Measurements from ENCODE around the gene ABR. TPM values are rescaled to one million over a fixed set of nuclear protein-coding genes. Genes with fewer than 3 reads are reported as not detected.
"Not testable (repeated sequence)": the region's sequence is repeated elsewhere in the genome, so short reads cannot be mapped to it uniquely, and the experiment has no call there.

The ABR gene
- total RNA-seq, 1 donor from 2014 or later = 34.7 TPM

DNA sequence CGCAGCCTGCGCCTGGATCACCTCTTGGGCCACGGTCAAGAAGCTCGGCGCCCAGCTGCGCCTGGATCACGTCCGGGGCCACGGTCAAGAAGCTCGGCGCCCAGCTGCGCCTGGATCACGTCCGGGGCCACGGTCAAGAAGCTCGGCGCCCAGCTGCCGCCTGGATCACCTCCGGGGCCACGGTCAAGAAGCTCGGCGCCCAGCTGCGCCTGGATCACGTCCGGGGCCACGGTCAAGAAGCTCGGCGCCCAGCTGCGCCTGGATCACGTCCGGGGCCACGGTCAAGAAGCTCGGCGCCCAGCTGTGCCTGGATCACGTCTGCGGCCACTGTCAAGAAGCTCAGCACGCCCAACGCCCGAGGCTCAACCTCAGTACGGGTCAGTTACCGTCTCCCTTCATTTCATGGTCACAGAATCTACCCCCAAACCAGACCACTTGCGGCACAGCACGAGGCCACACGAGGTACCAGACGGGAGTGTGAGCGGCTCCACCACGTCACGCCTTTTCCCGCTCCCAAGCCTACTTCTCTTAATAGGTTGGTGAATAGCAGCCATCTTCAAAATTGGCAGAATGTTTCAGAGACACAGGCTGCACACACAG is 131.2 kb downstream of the ABR start:
- DNase-seq (ENCODE audit: low read depth in 2 of 2) = not testable (repeated sequence)

DNA sequence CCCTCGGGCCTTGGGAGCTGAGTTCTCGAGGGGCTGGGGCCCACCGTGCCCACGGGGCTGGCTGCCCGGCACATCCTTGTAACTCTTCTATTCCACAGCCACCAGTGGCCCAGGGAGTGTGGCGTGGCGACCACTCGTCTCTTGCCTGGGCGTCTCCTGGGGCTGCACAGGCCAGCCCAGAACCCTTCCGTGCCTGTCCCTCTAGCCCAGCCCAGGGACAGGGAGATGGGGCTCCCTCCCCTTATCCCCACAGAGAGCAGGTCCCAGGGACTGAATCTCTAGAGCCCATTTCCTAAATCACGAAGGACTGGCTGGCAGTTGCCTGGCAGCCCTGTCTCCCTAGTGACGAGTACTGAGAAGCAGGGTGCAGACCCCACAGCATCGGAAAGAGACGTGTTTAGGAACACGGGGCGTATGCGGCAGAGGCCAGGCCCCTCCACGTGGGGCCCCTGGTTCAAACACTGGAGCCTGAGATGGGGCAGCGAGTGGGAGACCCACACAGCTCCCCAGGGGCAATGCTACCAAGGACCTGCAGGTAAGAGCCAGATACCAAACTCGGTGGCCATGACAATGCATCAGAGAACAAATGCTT is 131.8 kb downstream of the ABR start:
- no peak for DNase-seq (ENCODE audit: low read depth in 2 of 2)

DNA sequence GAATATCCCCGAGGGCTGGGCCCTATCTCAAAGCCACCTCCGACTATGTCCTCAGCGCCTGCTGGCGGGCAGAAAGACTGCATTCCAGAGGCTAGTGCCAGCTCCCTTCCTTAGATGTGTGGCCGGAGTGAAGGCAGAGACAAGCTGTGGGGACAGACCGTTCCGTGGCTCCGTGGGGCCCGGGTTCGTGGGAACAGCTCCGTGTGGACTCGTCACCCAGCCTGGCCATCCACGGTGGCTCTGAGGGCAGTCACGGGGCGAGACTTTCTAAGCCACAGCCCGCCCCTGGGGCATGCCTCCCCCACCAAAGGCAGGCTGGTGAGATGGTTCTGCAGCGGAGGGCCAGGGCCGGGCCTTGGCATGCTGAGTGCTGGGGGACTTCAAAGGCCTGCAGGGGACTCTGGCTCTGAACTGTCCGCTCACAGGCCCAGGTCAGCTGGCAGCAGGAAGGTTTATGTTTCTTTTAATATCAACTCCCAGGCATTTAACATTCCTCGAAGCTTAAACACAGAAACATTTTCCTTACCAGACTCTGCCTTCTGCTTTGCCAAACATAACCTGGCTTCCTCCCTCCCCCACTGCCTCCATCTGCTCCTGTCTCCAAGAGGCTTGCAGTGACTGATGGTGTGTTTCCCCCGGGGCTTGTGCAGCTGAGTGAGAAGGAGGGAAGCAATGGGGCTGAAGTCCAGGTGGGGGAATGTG is 132.5 kb downstream of the ABR start:
- DNase-seq (ENCODE audit: low read depth in 2 of 2) = no peak

DNA sequence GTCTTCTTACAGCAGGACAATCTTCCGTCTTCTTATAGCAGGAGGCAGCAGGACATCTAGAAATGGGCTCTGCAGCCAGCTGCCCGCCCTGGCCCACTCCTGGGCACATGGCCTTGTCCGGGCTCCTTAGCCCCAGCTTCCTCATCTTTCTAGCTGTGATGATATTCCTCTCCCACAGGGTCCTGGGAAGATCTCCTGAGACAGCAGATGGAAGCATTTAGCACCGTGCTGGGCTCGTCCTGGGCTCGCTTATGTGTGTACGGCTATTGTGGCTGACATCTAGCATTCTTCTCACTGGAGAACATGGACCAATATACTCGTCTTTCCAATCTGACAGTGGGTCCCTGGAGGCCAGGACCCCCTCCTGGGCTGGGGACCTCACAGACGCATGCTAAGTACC is 134.3 kb downstream of the ABR start:
- DNase-seq (ENCODE audit: low read depth in 2 of 2) = no peak

DNA sequence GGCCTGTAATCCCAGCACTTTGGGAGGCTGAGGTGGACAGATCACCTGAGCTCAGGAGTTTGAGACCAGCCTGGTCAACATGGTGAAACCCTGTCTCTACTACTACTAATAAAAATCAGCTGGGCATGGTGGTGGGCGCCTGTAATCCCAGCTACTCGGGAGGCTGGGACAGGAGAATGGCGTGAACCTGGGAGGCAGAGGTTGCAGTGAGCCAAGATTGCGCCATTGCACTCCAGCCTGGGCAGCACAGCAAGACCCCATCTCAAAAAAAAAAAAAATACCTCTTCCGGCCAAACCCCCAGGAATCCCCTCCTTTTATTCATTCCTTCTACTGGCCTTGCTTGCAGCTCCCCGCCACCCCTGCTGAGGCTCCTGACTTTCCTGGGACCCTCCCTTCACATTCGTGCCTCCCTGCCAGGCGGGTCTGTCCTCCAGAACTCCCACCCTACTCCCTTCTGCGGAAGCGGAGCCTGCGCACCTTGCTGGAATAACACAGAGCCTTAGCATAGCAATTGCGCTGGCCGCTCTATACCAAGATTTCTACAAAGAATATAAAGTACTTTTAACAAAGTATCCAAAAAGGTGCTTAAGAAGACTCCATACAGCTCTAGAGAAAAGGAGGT is 135.3 kb downstream of the ABR start:
- DNase-seq (ENCODE audit: low read depth in 2 of 2) = not testable (repeated sequence)

DNA sequence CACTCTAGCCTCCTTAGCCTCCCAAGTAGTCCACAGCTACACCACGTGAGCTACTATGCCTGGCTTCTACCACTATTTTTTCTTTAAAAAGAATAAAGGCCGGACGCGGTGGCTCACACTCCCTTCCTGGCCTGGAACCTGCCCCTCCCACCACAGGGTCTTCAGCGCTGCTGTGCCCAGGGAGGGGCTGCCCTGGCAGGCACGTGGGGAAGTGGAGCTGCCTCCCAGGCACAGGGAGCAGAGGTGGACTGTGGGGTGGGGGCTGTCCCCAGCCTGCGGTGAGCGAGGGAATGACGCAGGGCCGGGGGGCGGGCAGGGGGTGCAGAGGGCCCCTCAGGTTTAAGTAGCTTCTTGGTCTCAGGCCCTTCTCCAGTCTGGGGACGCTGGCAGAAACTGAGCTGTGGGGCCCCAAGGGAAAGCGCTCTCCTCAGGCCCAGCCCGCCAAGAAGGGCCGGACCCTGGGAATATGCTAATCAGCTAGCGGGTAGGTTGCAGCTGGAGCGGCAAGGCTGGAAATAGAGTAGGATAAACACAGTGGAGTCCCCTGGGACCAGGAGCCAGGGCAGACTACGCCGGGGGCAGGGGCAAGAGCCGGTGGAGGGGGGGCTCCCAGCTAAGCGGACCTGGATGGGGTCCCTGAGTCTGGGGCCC is 136.1 kb downstream of the ABR start:
- peak; percentile 56 to 95 for DNase-seq (ENCODE audit: low read depth in 2 of 2)

DNA sequence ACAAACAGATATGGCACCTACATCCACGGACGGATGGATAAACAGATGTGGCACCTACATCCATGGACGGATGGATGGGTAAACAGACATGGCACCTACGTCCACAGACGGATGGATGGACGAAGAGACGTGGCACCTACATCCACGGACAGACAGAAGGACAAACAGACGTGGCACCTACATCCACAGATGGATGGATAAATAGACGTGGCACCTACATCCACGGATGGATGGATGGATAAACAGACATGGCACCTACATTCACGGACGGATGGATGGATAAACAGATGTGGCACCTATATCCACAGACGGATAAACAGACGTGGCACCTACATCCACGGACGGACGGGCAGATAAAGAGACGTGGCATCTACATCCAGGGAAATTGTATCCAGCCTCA is 137.3 kb downstream of the ABR start:
- no peak for DNase-seq (ENCODE audit: low read depth in 2 of 2)

DNA sequence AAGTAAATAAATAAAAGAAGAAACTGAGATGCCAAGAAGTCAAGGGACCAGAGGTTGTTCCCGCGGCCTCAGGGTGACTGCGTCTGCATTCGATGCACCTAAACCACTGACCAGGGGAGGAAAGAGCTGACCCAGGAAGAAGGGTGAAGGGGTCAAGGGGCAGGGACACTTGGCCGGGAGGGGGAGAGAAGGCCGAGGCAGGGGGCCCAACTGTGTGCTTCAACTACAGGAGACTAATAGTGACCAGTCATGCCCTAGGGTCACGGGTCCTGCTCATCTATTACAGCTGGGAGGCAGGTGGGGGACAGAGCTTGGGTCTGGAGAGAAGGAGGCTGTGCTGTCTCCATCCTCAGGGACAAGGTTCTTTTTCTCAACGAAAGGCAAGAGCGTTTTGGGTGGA is 138.0 kb downstream of the ABR start:
- DNase-seq (ENCODE audit: low read depth in 2 of 2) = no peak

DNA sequence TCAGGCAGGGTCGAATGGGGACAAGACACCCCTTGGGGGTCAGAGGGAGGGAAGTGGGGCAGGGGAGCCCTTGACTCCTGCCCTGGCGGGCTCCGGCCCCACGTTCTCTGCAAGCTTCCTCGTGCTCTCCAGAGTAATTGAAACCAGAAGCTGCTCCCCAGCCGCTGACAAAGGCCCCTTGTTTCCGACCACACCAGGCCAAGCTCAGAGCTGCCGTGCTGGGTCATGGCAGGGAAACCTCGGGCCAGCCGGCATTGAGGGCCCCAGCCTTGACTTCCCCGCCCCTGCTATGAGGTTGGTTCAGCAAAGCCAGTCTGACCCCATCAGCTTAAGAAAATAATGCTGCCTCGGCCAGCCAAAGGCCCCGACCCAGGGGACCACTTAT is 139.6 kb downstream of the ABR start:
- DNase-seq (ENCODE audit: low read depth in 2 of 2) = no peak

DNA sequence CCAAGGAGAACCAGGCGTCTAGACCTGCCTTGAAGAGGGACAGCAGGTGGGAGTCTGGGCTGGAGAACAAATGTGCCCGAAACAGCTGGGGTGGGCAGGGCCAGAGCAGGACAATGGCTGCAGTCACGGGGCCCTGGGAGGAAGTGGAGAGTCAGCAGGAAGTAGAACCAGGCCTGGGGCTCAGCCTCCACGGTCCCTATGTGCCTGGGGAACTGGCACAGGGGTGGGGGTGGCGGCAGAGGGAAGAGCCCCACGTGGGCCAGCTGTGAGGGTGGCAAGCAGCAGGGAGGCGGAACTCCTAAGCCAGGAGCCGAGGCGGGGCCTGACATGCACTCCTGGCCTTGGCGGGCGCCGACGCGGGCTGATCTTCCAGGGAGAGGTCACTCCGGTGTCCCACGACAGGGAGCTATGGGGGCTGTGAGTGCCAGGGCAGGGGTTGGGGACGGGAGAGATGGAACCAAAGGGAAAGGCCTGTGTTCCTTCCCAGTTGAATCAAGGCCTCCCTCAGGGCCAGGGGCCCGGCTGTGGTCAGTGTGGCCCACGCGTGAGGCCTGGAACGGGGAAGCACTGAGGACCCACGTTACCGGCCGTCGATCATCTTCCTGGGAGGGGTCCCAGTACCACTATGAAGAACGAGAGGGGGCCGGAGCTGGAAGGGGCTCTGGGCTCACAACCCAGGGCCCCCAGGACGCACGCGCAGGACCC is 140.1 kb downstream of the ABR start:
- DNase-seq (ENCODE audit: low read depth in 2 of 2) = peak; percentile 65 to 91

DNA sequence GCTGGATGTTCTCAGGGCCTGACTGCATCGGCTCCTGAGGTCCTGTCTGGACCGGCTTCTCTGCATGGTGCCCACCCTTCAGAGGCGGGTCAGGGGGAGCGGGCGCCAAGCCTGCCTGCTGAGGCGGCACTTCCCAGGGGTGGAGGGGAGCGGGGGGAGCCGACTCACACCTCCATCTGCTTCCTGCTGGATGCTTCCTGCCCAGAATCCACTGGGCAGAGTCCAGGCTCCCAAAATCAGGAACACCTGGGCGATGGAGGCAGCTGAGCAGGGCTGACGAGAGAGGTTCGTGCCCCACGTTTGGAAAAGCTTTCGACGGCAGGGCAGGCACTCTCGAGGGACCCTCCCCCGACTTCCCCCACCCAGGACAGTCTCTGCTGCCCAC is 140.7 kb downstream of the ABR start:
- peak in 1 of 2 donors; percentile 14 for DNase-seq (ENCODE audit: low read depth in 2 of 2)

DNA sequence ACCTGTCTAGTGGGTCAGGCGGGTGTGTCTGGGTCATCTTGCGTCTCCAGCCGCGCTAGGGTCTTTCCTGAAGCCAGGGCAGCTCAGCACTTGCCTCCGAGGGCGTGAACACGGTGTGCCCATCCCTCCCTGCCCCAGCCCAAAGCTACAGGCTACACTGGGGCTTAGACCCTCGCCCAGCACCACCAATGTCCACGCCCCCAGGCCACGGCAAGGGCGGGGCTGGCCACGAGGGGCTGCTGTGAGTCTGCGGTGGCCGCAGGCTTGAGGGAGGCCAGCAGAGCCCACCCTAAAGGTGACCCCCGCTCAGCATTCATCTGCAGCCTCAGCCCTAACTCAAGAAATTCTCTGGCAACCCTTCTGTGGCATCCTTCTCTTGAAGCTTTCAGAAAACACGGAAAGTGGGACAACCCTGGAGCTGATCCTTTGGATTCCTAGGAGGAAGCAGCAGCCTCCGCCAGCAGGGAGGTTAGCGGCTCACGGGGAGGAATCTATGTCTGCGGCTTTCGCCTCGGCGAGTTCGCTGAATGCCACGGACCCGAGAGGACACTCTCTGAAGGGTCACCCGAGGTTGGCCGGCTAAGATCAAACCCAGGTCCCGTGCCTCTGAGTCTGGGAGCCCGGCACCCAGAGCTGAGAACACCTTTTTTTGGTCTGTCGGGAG is 141.2 kb downstream of the ABR start:
- no peak for DNase-seq (ENCODE audit: low read depth in 2 of 2)

DNA sequence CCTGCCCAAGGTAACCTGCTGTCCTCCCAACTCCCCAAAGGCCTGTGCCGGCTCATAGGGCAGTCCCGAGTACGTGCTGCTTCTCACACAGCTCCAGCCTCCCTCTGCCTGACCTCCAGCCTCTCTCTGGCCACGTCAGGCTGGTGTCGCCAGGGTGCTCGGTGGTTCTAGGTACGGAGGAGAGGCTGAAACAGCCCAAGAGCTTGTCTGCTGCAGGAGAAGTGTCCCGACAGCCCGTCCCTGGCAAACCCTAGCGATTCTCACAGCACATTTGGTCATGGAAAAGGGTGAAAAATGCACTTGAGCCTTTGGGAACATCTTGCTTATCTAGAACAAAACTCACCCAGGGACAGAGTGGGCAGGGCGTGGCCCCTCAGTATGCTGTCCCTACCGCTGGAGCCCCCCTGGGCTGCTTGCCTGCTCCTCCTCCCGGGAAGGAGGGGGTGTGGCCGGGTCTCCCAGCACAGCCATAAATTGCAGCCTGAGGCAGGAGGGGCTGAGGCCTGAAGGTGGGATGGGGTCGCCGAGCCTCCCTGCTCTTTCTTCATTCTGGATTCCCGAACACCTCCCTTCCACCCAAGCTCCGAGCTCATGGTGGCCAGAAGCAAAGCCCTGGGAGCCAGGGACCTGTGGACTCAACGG is 142.4 kb downstream of the ABR start:
- DNase-seq (ENCODE audit: low read depth in 2 of 2) = no peak

DNA sequence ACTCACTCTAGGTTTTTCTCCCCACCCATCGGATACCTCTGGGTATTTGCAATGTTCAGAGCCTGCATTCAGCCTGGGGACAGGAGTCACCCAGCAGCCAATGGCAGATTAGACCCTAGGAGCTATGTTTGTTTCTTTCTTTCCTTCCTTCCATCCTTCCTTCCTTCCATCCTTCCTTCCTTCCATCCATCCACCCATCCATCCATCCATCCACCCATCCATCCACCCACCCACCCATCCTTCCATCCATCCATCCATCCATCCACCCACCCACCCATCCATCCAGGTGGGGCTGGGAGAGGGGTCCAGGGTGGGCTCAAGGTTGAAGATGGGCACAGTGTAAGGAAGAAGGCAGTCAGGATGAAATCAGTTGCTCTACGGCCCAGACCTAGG is 142.9 kb downstream of the ABR start:
- DNase-seq (ENCODE audit: low read depth in 2 of 2) = no peak

DNA sequence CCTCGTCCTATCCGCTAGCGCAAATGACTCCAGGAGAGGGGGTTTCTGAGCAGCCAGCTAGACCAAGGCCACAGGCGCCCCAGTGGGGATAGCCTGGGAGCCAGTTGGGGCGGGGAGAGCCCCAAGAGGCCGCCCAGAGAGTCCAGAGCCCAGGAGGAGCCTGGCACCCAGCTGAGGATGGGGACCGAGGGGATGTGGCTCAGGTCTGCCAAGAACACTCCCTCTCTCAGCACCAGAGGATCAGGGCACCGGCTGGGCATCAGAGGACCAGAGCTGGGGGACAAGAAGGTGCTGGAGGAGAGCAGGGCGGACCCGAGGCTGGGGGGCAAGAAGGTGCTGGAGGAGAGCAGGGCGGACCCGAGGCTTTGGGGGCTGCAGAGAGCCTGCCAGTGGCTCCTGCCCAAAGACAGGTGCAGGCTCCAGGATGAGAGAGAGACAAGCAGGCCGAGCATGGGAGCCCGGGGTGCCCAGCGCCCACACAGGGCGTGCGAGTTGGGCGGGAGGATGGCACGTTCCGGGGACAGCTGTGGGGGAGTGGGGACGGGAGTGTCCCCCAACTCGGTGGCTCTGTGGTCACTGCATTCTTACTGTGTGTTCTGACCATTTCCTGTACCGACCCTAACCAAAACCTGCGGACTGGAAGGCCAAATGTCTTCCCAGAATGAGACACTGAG is 143.5 kb downstream of the ABR start:
- no peak for DNase-seq (ENCODE audit: low read depth in 2 of 2)

DNA sequence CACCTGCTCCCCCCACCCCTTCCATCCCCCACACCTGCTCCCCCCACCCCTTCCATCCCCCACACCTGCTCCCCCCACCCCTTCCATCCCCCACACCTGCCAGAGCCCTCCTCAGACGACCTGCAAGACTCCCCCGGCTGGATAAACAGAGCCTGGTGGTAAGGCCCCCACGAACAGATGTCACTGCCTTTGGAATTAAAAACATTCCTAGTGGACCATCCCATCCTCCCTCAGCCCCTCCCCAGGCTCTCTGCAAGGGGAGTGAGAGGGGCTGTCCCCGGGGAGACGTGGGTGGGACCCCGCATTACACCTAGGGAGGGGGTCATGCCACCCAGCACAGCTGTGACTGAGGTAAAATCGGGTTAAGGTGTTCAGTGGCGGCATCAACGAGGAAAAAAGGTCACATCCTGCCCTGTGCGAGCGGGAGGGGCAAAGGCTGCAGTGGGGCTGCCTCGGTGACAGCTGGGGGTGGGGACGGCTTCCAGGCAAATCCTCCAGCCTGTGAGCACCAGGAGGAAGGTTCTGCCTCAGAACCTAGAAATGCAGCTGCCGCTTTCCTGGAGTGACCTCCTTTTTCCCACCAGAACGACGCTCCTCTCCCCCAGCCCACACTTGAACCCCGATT is 144.1 kb downstream of the ABR start:
- no peak for DNase-seq (ENCODE audit: low read depth in 2 of 2)

DNA sequence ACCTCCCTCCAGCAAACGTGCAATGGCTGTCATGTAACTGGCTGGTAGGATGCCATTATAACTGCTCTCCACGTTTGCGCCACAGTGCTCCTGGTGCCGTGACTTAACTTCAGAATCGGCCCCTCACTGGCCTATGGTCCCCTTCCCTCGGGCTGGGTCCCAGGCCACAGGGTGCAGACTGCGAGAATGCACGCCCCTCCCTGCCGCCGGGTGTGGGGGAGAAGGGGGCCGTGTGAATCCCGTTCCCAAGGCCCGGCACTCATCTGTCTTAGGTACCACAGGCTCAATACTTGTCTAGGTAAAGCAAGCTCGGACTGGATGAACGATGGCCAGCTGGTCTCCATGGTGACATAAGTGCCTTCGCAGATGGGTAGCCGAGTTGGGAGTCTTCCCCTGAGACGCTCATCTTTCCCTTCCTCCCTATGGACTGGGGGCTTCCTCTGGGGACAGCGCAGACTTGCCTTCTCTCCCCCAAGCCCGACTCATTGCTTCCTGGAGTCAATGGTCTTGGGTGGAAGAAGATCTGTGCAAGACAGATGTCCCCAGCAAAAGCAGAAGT is 145.1 kb downstream of the ABR start:
- DNase-seq (ENCODE audit: low read depth in 2 of 2) = no peak

DNA sequence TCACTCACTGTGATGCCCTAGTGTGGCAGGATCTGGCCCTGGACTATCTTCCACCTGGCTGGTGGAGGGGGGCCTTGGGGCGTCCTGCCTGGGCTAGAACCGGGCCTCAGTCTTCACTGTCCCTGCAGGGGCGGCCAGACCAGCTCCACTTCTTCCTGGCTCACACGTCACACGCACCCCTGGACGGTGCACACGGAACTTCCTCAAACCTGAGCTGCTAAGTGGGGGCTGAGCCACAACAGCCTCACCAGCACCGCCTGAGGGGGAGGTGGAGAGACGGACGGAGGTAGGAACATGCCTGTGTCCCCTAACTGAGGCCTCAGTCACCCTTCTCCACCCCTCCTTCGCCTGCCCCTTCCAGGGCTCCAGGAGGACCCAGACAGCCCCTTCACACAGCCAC is 146.3 kb downstream of the ABR start:
- DNase-seq (ENCODE audit: low read depth in 2 of 2) = no peak

DNA sequence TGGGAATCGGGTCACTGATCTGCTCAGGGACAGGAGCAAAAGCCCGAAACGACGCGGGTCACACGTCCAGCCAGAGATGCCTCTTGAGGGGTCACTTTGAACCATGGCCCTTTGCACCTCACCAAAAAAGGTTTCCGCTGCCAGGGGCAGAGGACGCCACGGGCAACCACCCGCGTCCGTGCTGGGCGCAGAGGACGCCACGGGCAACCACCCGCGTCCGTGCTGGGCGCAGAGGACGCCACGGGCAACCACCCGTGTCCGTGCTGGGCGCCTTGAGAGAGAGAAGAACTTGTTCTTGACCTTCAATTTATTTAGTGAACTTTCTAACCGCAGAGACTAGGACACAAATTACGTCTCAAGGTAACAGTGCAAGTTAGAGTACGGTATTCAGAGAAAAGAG is 147.4 kb downstream of the ABR start:
- no peak for DNase-seq (ENCODE audit: low read depth in 2 of 2)

All from dermis microvascular lymphatic vessel endothelial cell (primary cell).